Fibroblast of villous mesenchyme (primary cell): ENCODE measurements around the gene SLC6A4. TPM values are rescaled to one million over a fixed set of nuclear protein-coding genes. Genes with fewer than 3 reads are reported as not detected.

Experiments used
- DNase-seq: peaks from one replicate; pipeline ENCODE4 v3.0.0-alpha.2; 2010; ENCODE audit warnings: low read depth
- H3K4me3 ChIP-seq: 2 replicates; pipeline ENCODE4 v1.5.1; 2011; ENCODE audit warnings: low read depth, mild to moderate bottlenecking, low read length
- CTCF ChIP-seq: IDR thresholded peaks from 2 replicates; pipeline ENCODE4 v1.5.1; 2012; ENCODE audit warnings: low read depth, mild to moderate bottlenecking, low read length; ENCODE audit not compliant: insufficient read depth
- total RNA-seq: library from RNA; depleted of rRNA; stranded (reverse); fragments of >200 nt; gene quantifications from 2 replicates; pipeline ENCODE4 v1.2.3, GENCODE V29; 2012

SLC6A4 gene
- total RNA-seq, 1 donor, result not detected

GRCh38 chr17:30191072-30191471 is 44.4 kb downstream of the SLC6A4 start:
- no peak for TF ChIP-seq CTCF
- no peak for DNase-seq
- H3K4me3 ChIP-seq, result no peak overlapping the region

- no peak overlapping the region for H3K4me3 ChIP-seq
- TF ChIP-seq CTCF, result no peak
- no peak for DNase-seq
Observed at GRCh38 chr17:30188211-30188939, 47.1 kb downstream of the SLC6A4 start.

- DNase-seq, result no peak
- no peak for TF ChIP-seq CTCF
- no peak overlapping the region for H3K4me3 ChIP-seq
Observed at GRCh38 chr17:30187573-30187972, 47.9 kb downstream of the SLC6A4 start.

GRCh38 chr17:30186761-30187160 is 48.7 kb downstream of the SLC6A4 start:
- no peak for TF ChIP-seq CTCF
- H3K4me3 ChIP-seq, result no peak overlapping the region
- no peak for DNase-seq

GRCh38 chr17:30176855-30177254 is 58.6 kb downstream of the SLC6A4 start:
- DNase-seq, result no peak
- no peak for TF ChIP-seq CTCF
- no peak overlapping the region for H3K4me3 ChIP-seq

- no peak overlapping the region for H3K4me3 ChIP-seq
- TF ChIP-seq CTCF, result no peak
- DNase-seq, result no peak
Observed at GRCh38 chr17:30174556-30174955, 60.9 kb downstream of the SLC6A4 start.

- DNase-seq, result no peak
- no peak for TF ChIP-seq CTCF
- H3K4me3 ChIP-seq, result no peak overlapping the region
Observed at GRCh38 chr17:30173649-30174048, 61.8 kb downstream of the SLC6A4 start.
